Measurements from ENCODE around the gene NR3C2.

The NR3C2 gene

DNA sequence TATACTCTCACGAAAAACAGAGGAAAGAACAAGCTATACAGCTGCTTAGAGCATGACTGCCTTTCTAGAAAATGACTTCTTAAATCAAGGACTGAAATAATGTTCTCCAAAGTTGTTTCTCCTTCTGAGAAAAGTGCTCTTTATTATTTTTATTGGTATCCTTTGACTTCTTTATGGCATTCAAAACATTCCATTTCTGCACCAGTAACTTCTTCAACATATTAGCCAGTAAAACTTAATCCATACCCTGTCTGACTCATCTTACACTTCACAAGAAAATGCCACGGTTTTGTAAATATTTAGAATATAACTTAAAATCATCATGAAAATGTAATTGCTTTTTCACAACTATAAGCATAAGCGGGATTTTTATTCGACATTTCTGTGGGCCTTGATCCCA is 180.4 kb downstream of the NR3C2 start:
- no peak for TF ChIP-seq CTCF (IDR thresholded peaks at IDR 0.05)

GRCh38 chr4:148259841-148260240 is 182.4 kb downstream of the NR3C2 start:
- no peak for TF ChIP-seq CTCF (IDR thresholded peaks at IDR 0.05)

DNA sequence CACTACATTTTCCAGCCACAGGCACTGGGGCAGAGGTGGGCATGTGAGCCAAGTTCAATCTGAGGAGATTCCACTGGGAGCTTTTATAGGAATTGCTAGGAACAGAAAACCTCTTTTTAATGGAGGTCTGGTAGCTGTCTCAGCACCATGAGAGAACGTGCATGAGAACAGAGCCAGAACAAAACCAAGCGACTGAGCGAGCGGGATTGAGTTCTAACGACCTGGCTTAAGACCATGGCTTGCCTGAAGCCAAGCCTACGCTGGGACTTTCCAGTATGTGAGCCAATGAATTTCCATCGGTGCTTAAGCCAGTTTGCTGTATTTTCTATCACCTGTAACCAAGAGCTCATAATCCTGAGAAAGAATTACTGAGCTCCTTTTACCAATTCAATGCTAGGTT is 183.7 kb downstream of the NR3C2 start:
- TF ChIP-seq CTCF (IDR thresholded peaks at IDR 0.05) = no peak

DNA sequence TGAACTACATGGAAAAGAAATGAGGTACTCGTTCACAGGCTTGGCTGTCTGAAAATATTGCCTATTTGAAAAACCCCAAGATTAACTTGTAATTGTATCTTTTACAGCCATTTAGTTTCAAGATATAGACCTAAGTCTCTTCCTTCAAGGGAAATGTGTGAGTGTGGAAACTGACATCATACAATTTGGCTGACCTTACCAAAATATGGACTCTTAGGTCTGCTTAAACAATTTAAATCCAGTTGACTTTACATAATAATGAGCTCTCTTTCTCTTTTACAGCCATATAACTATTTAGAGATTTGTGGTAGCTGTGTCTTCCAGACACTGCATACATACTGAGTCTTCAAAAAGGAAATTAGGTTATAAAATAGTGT is 186.9 kb downstream of the NR3C2 start:
- TF ChIP-seq CTCF (IDR thresholded peaks at IDR 0.05) = no peak

DNA sequence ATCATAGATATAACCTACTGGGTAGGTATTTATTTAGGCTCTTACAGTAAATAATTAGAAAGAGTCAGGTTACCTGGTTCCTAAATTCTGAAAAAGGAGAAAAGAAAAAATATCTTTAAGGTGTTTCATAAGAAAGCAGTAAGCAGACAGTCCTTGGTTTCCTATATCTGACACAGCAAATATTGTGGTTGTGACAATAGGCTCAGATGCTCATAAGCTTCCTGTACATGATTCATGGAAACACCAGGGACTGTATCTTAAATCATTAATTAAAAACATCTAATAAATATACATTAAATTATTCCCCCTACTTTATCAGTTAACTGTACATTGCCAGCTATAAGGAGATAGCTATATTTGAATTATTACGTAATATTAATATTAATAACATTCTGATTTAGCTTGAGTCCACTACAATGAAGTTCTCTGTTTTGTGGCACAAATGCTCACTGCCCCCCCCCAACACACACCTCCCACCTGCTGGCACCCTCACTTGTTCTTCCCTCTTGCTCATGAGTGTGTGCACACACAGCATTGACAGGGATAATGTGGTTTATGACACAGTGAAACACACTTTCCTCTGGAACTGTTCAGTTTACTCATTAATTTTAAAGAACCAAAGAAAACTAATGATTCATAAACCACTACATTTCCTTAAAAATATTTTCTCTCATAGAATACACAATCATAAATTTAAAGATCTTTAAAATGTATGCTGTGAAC is 187.4 kb downstream of the NR3C2 start:
- TF ChIP-seq CTCF (IDR thresholded peaks at IDR 0.05) = no peak

DNA sequence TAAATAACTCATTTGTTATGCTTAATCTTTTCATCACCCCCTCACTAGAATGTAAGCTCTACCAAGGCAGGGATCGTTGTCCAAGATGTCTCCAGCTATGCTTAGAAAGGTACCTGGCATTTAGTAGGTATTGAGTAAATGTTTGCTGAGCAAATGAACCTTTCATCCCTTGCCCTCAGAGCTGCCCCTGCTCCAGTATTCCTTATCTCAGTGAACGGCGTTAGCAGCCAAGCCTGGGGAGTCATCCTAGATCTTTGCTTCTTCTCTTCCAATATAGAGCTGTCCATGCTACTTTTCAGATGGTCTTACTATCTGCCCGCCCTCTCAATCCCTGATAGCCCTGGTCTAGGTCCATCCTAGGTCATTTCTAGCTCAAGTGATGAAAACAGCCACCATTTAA is 188.4 kb downstream of the NR3C2 start:
- no peak for TF ChIP-seq CTCF (IDR thresholded peaks at IDR 0.05)

- TF ChIP-seq CTCF (IDR thresholded peaks at IDR 0.05) = no peak
These were observed 193.4 kb downstream of the NR3C2 start for GRCh38 chr4:148248824-148249223.

DNA sequence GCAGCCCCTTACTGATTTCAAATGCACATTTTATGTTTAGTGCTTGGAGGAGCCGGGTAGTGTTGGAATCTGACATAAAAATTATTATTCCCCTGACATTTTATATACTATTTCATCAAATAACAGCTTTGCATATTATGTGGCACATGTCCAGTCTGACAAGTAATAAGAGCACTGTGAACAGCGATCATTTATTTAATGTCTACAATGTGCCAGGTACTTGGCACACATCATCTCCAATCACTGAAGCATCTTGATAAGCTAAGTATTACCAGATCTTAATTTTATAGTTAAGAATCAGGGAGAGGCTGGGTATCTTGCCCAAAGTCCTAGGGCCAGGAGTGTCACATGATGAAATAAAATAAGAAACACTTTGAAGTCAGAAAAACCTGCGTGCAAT is 197.2 kb downstream of the NR3C2 start:
- no peak for TF ChIP-seq CTCF (IDR thresholded peaks at IDR 0.05)
